HG03025 (cell line): ENCODE data around the gene MIEF2.
A peak's percentile ranks its signal among the peaks of the same experiment; 100 is the strongest.
"Not testable (repeated sequence)": the region's sequence is repeated elsewhere in the genome, so short reads cannot be mapped to it uniquely, and the experiment has no call there.

Experiments used
- ATAC-seq: cut with Tn5 transposase; IDR thresholded peaks from one replicate; pipeline ENCODE4 v1.9.1; 2021; ENCODE audit warnings: mild to moderate bottlenecking, moderate library complexity; ENCODE audit not compliant: unreplicated experiment, low FRiP score

Gene MIEF2

GRCh38 chr17:18260332-18261145 lies at the start of gene MIEF2:
Gene MIEF2 (plus strand): TSS chr17:18260662. CDS start chr17:18262721, 2,059 bp downstream.
- peak; percentile 74 for ATAC-seq

DNA sequence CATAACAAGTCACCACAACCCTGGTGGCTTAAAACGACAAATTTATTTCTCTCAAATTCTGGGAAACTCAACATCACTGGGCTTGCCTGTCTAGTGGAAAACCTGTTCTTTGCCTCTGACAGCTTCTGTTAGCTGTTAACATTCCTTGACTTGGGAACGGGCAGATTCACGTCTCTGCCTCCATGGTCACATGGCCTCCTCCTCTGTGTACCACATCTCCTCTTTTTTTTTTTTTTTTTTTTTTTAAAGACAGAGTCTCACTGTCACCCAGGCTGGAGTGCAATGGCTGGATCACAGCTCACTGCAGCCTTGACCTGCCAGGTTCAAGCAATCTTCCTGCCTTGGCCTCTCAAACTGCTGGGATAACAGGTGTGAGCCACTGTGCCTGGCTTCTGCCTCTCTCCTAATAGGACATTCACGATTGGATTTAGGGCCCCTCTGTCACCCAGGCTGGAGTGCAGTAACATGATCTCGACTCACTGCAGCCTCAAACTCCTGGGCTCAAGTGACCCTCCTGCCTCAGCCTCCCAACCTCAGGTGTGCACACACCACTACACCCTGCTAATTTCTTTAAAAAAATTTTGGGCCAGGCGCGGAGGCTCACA lies 46.7 kb upstream of the MIEF2 start:
- ATAC-seq, result no peak

DNA sequence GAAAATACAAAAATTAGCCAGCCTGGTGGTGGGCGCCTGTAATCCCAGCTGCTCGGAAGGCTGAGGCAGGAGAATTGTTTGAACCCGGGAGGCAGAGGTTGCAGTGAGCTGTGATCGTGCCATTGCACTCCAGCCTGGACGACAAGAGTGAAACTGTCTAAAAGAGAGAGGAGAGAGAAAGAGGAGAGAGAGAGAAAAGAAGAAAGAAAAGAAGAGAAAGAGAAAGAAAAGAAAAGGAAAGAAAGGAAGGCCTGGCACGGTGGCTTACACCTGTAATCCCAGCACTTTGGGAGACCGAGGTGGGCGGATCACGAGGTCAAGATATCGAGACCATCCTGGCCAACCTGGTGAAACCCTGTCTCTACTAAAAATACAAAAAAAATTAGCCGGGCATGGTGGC lies 43.6 kb upstream of the MIEF2 start:
- ATAC-seq, result not testable (repeated sequence)

- ATAC-seq, result no peak
Measured at GRCh38 chr17:18217412-18218015, 42.9 kb upstream of the MIEF2 start.

GRCh38 chr17:18218756-18219415 lies 41.6 kb upstream of the MIEF2 start:
- no peak for ATAC-seq

GRCh38 chr17:18224053-18224386 lies 36.4 kb upstream of the MIEF2 start:
- no peak for ATAC-seq

DNA sequence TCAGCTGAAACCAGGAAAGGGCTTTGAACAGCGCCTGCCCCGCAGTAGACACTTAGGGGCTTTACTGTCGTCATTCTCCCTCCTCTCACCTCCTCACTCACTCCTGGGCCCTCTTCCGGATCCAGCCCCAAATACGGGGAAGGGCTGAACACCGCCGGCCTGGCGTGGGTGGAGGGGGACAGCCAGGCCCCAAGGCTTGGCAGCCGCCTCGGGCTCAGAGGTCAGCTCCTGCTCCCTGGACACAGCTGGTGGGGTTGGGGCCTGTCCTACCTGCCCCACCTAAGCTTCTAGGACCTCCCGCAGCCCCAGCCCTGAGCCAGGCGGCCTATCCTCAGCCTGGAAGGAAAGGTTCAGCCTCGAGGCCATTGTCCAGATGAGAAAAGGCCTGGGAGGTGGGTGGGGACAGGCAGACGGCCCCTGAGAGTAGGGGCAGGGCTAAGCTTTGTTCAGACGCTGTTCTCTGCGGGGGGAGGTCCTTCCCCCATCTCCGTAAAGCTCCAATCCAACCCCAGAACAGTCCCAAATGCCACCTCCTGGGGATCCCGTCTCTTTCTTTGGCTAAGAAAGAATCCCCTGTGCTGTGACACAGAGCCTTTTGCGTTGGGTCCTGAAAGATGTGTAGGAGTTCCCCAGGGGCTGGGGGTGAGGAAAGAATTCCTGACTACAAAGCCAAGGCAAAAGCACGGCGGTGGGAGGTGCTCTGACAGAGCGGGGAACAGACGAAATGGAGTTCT lies 35.9 kb upstream of the MIEF2 start:
- ATAC-seq, result no peak

GRCh38 chr17:18225121-18225641 lies 35.3 kb upstream of the MIEF2 start, which contains the start of gene LLGL1:
Gene LLGL1 (plus strand): TSS chr17:18225635. CDS start chr17:18225683, 48 bp downstream.
- ATAC-seq, result peak; percentile 77

DNA sequence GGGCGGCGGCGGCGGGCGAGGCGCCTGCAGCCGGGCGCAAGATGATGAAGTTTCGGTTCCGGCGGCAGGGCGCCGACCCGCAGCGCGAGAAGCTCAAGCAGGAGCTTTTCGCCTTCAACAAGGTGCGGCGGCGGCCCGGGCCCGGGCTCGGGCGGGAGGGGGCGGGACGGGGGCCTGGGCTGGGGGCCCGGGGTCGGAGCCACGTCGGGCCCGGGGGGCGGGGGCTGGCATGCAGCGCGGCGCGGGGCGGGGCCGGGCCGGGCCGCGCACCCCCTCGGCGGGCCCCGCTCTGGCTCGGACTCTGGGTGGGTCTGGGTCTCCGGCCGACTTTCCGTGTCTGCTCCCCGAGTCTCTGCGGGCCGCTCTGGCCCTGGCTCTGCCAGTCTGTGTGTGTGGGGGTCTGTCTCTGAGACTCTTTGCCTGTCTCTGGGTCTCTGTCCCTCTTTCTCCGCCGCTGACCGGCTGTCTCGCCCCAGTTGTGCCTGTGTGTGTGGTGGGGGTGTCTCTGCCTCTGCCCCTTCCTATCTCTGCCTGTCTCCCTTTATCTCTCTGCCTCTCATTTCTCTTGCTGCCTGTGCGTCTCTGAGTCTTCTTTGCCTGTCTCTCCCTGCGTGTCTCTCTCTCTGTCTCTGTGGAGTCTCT lies 34.7 kb upstream of the MIEF2 start:
- peak; percentile 24 for ATAC-seq

DNA sequence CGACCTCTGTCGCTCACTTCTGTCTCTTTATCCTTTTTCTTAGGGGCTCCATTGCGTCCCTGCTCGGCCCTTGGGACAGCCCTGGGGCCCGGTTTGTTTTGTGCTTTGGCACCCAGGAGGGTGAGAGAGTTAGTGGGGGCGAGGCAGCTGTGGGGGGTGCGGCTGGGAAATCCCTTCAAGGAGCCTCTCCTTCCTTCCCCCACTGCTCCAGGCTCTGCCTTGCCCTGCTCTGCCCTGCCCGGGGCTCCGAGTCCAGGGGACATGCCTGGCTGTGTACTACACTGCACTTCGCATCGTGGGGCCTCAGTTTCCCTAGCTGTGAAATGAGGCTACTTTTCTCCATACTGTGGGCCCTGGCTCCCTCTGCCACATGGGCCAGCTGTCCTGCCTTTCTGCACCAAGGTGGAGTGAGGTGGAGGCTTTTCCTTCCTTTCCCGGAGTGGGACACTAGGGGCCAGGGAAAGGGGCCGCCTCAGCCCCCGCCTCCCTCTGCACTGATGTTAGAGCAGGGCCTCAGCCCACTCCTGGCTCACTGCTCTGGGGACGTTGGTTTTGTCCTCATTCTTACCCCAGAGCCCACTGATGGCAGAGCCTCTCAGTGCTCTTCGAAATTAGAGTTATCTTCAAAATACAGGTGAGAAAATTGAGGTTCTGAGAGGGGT lies 34.0 kb upstream of the MIEF2 start:
- ATAC-seq, result no peak

DNA sequence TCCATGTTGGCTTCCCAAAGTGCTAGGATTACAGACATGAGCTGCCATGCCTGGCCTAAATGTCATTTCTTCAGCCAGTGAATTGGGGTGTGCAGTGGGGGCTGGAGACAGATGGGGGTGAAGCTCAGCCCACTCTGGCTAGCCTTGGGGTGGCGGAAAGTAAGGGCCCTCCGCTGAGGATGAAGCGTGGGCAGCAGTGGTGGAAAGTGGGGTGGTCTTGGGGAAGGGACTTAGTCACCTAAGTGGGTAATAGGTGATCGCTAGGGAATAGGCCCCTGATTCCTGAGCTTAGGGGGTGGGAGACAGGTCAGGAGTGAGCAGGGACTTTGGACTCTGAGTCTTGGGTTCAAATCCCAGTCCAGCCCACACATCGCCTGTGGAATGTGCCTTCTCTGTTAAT lies 32.8 kb upstream of the MIEF2 start:
- no peak for ATAC-seq

- no peak for ATAC-seq
Measured at GRCh38 chr17:18228176-18228682, 32.2 kb upstream of the MIEF2 start.

DNA sequence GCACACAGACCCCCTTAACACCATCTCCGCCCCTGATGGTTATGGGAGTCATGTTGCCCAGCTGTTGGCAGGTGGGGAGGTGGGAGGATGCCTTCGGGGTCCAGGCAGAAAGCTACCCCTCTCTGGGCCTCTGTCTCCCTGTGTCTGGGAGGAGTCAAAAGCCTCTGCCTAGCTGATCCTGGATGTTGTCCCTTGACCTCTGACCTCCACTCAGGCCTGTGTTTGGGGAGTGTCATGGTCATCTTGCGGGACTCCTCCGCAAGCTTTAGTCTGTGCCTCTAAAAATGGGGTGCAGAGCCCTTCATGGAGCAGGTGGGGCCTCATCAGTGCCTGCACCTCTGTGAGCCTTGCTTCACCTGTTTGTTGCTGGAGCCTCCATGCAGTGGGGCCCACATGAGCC lies 31.2 kb upstream of the MIEF2 start:
- ATAC-seq, result no peak

- ATAC-seq, result no peak
Measured at GRCh38 chr17:18229771-18230170, 30.7 kb upstream of the MIEF2 start.

DNA sequence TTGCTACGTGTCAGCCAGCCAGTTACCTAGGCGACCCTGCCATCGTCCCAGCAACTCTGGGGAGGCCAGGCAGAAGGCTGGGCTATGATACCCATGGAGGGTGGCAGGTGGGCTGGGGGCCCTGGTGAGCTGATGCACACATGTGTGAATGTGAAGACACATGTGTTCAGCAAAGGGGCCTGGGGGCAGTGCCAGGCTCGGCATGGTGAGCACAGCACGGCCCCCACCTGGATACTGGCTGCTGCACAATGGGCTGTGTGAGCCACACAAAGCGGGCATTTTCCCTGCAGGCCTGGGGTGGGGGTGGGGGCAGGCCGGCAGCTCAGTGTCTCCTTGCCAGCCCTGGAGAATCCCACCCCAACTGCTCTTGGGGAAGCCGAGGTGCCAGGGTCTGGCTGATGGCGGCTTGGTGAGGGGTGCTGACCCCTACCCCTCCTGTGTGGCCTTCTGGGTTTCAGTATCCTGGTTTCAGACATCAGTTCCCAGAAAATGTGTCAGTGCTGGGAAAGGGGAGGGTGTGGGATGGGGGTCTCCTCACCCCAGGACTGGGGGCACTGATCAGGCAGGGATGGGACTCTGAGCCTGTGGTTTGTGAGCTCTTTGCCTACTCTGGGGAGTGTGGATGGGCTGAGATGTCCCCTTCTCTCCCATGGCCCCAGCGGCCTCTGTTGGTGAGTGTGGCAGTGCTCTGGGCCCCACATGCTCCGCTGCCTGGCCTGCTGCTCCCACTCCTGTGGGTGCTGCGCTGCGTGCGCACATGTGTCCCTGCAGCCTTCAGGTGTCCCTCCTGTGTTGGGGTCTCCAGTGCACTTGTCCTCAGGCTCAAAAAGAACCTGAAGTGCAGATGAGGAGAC lies 29.9 kb upstream of the MIEF2 start:
- no peak for ATAC-seq

DNA sequence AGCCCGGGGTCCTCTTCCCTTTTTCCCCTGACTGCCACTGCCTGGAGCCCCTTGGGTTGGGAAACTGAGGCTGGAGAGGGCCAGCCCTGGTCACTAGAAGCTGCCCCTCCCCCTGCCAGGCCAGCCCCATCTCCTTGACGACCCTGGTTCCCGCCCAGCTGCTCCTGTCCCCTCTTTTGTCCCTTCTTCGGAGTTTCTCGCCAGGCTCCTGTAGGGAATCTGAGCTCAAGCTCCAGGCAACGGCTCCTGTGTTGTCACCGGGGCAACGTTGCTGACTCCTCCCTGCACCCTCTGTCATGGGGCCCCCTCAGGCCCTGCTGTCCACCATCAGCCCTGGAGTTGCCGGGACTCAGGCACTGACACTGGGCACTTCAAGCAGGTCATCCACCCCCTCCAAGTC lies 29.3 kb upstream of the MIEF2 start:
- no peak for ATAC-seq

GRCh38 chr17:18233803-18234518 lies 26.5 kb upstream of the MIEF2 start:
- no peak for ATAC-seq
